ENCODE measurements around the gene FAM149B1.

GRCh38 chr10:73239908-73240307, 72.0 kb downstream of the FAM149B1 start:
- no peak for TF ChIP-seq CTCF (IDR thresholded peaks at IDR 0.05; ENCODE audit: insufficient read depth, low read length, poor library complexity, severe bottlenecking)
- TF ChIP-seq EZH2phosphoT487 (conservative IDR thresholded peaks at IDR 0.05; ENCODE audit: low read length), result no peak
